Keratinocyte (primary cell): ENCODE measurements around the gene RAPGEF4. TPM values are rescaled to one million over a fixed set of nuclear protein-coding genes. Genes with fewer than 3 reads are reported as not detected.

Experiments used
- DNase-seq: peaks from one replicate; pipeline ENCODE4 v3.0.0-alpha.2; 2011; ENCODE audit warnings: low read depth, missing footprints, low spot score
- FAIRE-seq: peaks from 2 replicates; lab custom pipeline; 2011; peaks lifted over from hg19 to GRCh38; lab: Jason Lieb, UNC
- H2AFZ ChIP-seq: 2 replicates; pipeline ENCODE4 v1.6.0; 2012; ENCODE audit warnings: low read length, control low read depth, inconsistent platforms; ENCODE audit not compliant: control insufficient read depth
- H3K27ac ChIP-seq: 2 replicates; pipeline ENCODE4 v1.5.1; 2011; ENCODE audit warnings: low read length; ENCODE audit not compliant: control insufficient read depth, insufficient read depth
- H3K27me3 ChIP-seq: 3 replicates; pipeline ENCODE4 v1.6.0; 2011; ENCODE audit warnings: low read length; ENCODE audit not compliant: control insufficient read depth, insufficient read depth; ENCODE audit errors: extremely low read depth
- H3K36me3 ChIP-seq, 2 experiments: 2 replicates in 1 of 2; 3 replicates in 1 of 2; pipeline ENCODE4 v1.5.1; 2011; ENCODE audit warnings: low read length in 2 of 2, mild to moderate bottlenecking in 1 of 2; ENCODE audit not compliant: control insufficient read depth in 2 of 2, insufficient read depth in 2 of 2; ENCODE audit errors: extremely low read depth in 1 of 2
- H3K4me1 ChIP-seq: 3 replicates; pipeline ENCODE4 v1.5.1; 2011; ENCODE audit warnings: low read length; ENCODE audit not compliant: control insufficient read depth, insufficient read depth; ENCODE audit errors: extremely low read depth
- H3K4me2 ChIP-seq: 3 replicates; pipeline ENCODE4 v1.6.0; 2011; ENCODE audit warnings: low read depth, low read length; ENCODE audit not compliant: control insufficient read depth, insufficient read depth; ENCODE audit errors: extremely low read depth
- H3K4me3 ChIP-seq, 3 experiments: fragments of 200-600 bp in 1 of 3; sonication (generic) in 1 of 3; 2 replicates in 2 of 3; 3 replicates in 1 of 3; pipeline ENCODE4 v1.5.1; 2011 to 2016; ENCODE audit warnings: low read length in 3 of 3, mild to moderate bottlenecking in 3 of 3, control low read depth in 2 of 3, inconsistent platforms in 1 of 3, low read depth in 1 of 3, mixed read lengths in 1 of 3, mixed run types in 1 of 3, moderate library complexity in 1 of 3; ENCODE audit not compliant: control insufficient read depth in 2 of 3, insufficient read depth in 2 of 3; ENCODE audit errors: extremely low read depth in 1 of 3
- H3K79me2 ChIP-seq: 2 replicates; pipeline ENCODE4 v1.6.0; 2012; ENCODE audit warnings: low read length; ENCODE audit not compliant: control insufficient read depth, insufficient read depth
- H3K9ac ChIP-seq: 3 replicates; pipeline ENCODE4 v1.6.0; 2011; ENCODE audit warnings: low read length; ENCODE audit not compliant: control insufficient read depth, insufficient read depth; ENCODE audit errors: extremely low read depth
- H3K9me1 ChIP-seq: 3 replicates; pipeline ENCODE4 v1.6.0; 2011; ENCODE audit warnings: low read length; ENCODE audit not compliant: control insufficient read depth, insufficient read depth; ENCODE audit errors: extremely low read depth
- H3K9me3 ChIP-seq: 2 replicates; pipeline ENCODE4 v1.5.1; 2012; ENCODE audit warnings: low read depth, low read length; ENCODE audit not compliant: control insufficient read depth
- H4K20me1 ChIP-seq: 3 replicates; pipeline ENCODE4 v1.6.0; 2011; ENCODE audit warnings: low read length; ENCODE audit not compliant: control insufficient read depth, insufficient read depth; ENCODE audit errors: extremely low read depth
- CTCF ChIP-seq, 3 experiments: IDR thresholded peaks in 1 of 3; conservative IDR thresholded peaks in 1 of 3; optimal IDR thresholded peaks in 1 of 3; 2 replicates in 2 of 3; 3 replicates in 1 of 3; pipeline versions ENCODE3 to v1.5.1; 2011; ENCODE audit warnings: low read length in 3 of 3, mild to moderate bottlenecking in 3 of 3, moderate library complexity in 2 of 3, control low read depth in 1 of 3, inconsistent platforms in 1 of 3; ENCODE audit not compliant: insufficient read depth in 2 of 3; ENCODE audit errors: extremely low read depth in 1 of 3
- EZH2 ChIP-seq: IDR thresholded peaks from one replicate; pipeline ENCODE4 v1.6.1; 2012; ENCODE audit warnings: inconsistent platforms, mild to moderate bottlenecking, low read length, moderate library complexity
- dilution Hi-C: fragments of 300-500 bp; cut with MboI; formaldehyde crosslinking; loops from one replicate; pipeline ENCODE4 v1.7.0; 2020; ENCODE audit warnings: low sequenced_read_pairs; ENCODE audit not compliant: extremely low pct_ligation_motif_present
- polyA plus RNA-seq, 5 experiments: library from polyadenylated mRNA; depleted of rRNA in 3 of 5; stranded (reverse) in 3 of 5; stranded (forward) in 1 of 5; unstranded in 1 of 5; fragments of >200 nt; gene quantifications; 1 replicate in 1 of 5; 2 replicates in 3 of 5; 3 replicates in 1 of 5; pipeline versions ENCODE4 v1.2.1 to v1.2.3, GENCODE V29; 2011 to 2012; ENCODE audit warnings: missing spikeins in 2 of 5, low read depth in 1 of 5, low replicate concordance in 1 of 5

The RAPGEF4 gene
- polyA plus RNA-seq, 1 donor (not counting 4 experiments of a cell fraction or from before 2014, with no cell fraction given), result 1.6 TPM

GRCh38 chr2:172997031-172997430 is 261.4 kb downstream of the RAPGEF4 start:
- H3K9me3 ChIP-seq, result no peaks in the 10 kb centered on the region
- no peaks in the 10 kb centered on the region for H3K79me2 ChIP-seq
- peak; percentile 5 for FAIRE-seq
- no peaks in the 10 kb centered on the region for H3K9me1 ChIP-seq
- no peak overlapping the region for H3K4me3 ChIP-seq
- no peak overlapping the region for H3K4me2 ChIP-seq
- H3K36me3 ChIP-seq, result no peaks in the 10 kb centered on the region
- no peak overlapping the region for H3K27ac ChIP-seq
- no peak overlapping the region for H3K9ac ChIP-seq
- H4K20me1 ChIP-seq, result no peaks in the 10 kb centered on the region
- H2AFZ ChIP-seq, result no peak overlapping the region
- TF ChIP-seq EZH2 (no peak), CTCF (optimal IDR thresholded peaks at IDR 0.05 in 1 of 3, IDR thresholded peaks at IDR 0.05 in 1 of 3, conservative IDR thresholded peaks at IDR 0.05 in 1 of 3; ENCODE audit: extremely low read depth in 1 of 3, insufficient read depth in 2 of 3, low read length in 3 of 3) (no peak)
- DNase-seq, result no peak
- no peaks in the 10 kb centered on the region for H3K27me3 ChIP-seq
- H3K4me1 ChIP-seq, result peaks cover 19% of the 10 kb centered on the region
- dilution Hi-C loops, result no loop called here

- no peaks in the 10 kb centered on the region for H3K36me3 ChIP-seq
- H3K9me3 ChIP-seq, result no peaks in the 10 kb centered on the region
- no peaks in the 10 kb centered on the region for H3K9me1 ChIP-seq
- FAIRE-seq (no peak), DNase-seq (no peak)
- TF ChIP-seq EZH2 (no peak), CTCF (optimal IDR thresholded peaks at IDR 0.05 in 1 of 3, IDR thresholded peaks at IDR 0.05 in 1 of 3, conservative IDR thresholded peaks at IDR 0.05 in 1 of 3; ENCODE audit: extremely low read depth in 1 of 3, insufficient read depth in 2 of 3, low read length in 3 of 3) (no peak)
- H3K27me3 ChIP-seq, result no peaks in the 10 kb centered on the region
- H2AFZ ChIP-seq, result no peak overlapping the region
- H3K4me1 ChIP-seq, result peaks cover 19% of the 10 kb centered on the region
- dilution Hi-C loops, result no loop called here
- H3K4me2 ChIP-seq, result no peak overlapping the region
- H3K4me3 ChIP-seq, result no peak overlapping the region
- H3K27ac ChIP-seq, result no peak overlapping the region
- H4K20me1 ChIP-seq, result no peaks in the 10 kb centered on the region
- no peaks in the 10 kb centered on the region for H3K79me2 ChIP-seq
- no peak overlapping the region for H3K9ac ChIP-seq
These were observed 263.1 kb downstream of the RAPGEF4 start for GRCh38 chr2:172998547-172999272.
